Endothelial cell of umbilical vein (primary cell): ENCODE measurements around the gene MYRIP.

Experiments
- CTCF ChIP-seq, 2 donors: IDR thresholded peaks; 1 replicate in 1 of 2; 2 replicates in 1 of 2; pipeline ENCODE4 v1.5.1; 2011; ENCODE audit warnings: low read length in 2 of 2, mild to moderate bottlenecking in 2 of 2, moderate library complexity in 2 of 2, control low read depth in 1 of 2, inconsistent platforms in 1 of 2, low read depth in 1 of 2; ENCODE audit not compliant: insufficient read depth in 1 of 2; ENCODE audit errors: extremely low read depth in 1 of 2
- POLR2AphosphoS5 ChIP-seq: IDR thresholded peaks from 2 replicates; pipeline ENCODE4 v1.6.1; 2012; ENCODE audit warnings: low read depth, mild to moderate bottlenecking, control low read depth, low read length, moderate library complexity; ENCODE audit not compliant: insufficient read depth

- no peak for TF ChIP-seq CTCF (IDR thresholded peaks at IDR 0.05; ENCODE audit: extremely low read depth in 1 of 2, insufficient read depth in 1 of 2, low read depth in 1 of 2, low read length in 2 of 2)
- TF ChIP-seq POLR2AphosphoS5: no peak
Observed at GRCh38 chr3:39765575-39765974, 43.8 kb upstream of the MYRIP start.
